BE2C (cell line): ENCODE data around the gene TNN.

Source experiments
- DNase-seq: peaks from one replicate; pipeline ENCODE4 v3.0.0-alpha.2; 2020
- H3K27me3 ChIP-seq: fragments of 250-450 bp; sonication (Bioruptor Pico); 2 replicates; pipeline ENCODE4 v1.5.1; 2020; ENCODE audit warnings: mild to moderate bottlenecking
- H3K36me3 ChIP-seq: fragments of 250-450 bp; sonication (Bioruptor Pico); 2 replicates; pipeline ENCODE4 v1.5.1; 2020; ENCODE audit warnings: mild to moderate bottlenecking
- H3K4me1 ChIP-seq: fragments of 250-450 bp; sonication (Bioruptor Pico); 2 replicates; pipeline ENCODE4 v1.5.1; 2020
- H3K4me3 ChIP-seq: 2 replicates; pipeline ENCODE4 v1.5.1; 2011; ENCODE audit warnings: low read depth, low read length
- H3K9me3 ChIP-seq: fragments of 250-450 bp; sonication (Bioruptor Pico); 2 replicates; pipeline ENCODE4 v1.5.1; 2020
- CTCF ChIP-seq: IDR thresholded peaks from 2 replicates; pipeline ENCODE4 v1.5.1; 2012; ENCODE audit warnings: mild to moderate bottlenecking, low read depth, low read length

Gene TNN

GRCh38 chr1:175034775-175035174, 32.9 kb upstream of the TNN start:
- no peaks in the 10 kb centered on the region for H3K27me3 ChIP-seq
- H3K4me3 ChIP-seq, result no peak overlapping the region
- DNase-seq, result no peak
- H3K9me3 ChIP-seq, result no peaks in the 10 kb centered on the region
- H3K4me1 ChIP-seq, result no peaks in the 10 kb centered on the region
- H3K36me3 ChIP-seq, result no peaks in the 10 kb centered on the region
- TF ChIP-seq CTCF, result no peak

DNA sequence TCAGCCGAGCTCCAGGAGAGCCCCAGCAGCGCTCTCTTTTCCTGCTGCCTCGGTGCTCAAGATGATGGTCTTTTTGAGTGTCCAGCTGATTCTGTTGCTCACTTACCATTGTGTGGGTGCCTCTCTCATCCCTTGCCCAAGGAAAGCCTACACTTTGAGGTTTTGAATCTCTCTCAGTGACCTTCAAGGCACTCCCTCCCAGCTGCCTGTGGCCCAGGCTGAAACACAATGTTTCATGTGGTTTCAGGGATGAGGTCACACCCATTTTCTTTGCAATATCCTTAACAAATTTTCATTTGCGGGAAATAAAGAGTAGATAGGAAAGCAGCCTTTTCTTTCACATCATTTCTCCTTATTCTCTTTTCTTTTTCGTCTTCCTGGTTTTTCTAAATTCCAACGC, 31.8 kb upstream of the TNN start:
- no peak for TF ChIP-seq CTCF
- H3K36me3 ChIP-seq, result no peaks in the 10 kb centered on the region

DNA sequence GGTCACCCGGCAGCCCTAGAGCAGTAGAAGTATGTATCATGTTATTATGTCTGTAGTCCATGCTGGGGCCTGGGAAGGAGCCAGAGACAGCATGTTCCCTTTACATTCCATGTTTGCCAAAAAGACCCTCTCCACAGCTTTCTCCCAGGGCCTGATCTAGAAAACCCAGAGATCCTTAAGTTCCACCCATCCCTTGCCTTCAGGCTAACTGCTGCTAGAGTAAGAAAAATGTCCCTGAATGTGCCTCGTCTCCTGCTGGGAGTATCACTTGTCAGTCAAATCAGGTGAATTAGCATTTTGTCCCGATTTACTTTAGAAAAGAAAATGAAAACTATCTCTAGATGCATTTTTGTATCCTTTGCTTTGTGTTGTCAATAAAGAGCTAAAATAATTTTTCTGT, 31.2 kb upstream of the TNN start:
- no peak for DNase-seq
- Histone ChIP-seq H3K27me3 (no peaks in the 10 kb centered on the region), H3K9me3 (no peaks in the 10 kb centered on the region), H3K4me3 (no peak overlapping the region), H3K36me3 (no peaks in the 10 kb centered on the region), H3K4me1 (no peaks in the 10 kb centered on the region)
- no peak for TF ChIP-seq CTCF

More for the DNA sequence above, 31.8 kb upstream of the TNN start:
- Histone ChIP-seq H3K9me3 (no peaks in the 10 kb centered on the region), H3K4me3 (no peak overlapping the region), H3K27me3 (no peaks in the 10 kb centered on the region), H3K4me1 (no peaks in the 10 kb centered on the region)
- DNase-seq, result no peak

DNA sequence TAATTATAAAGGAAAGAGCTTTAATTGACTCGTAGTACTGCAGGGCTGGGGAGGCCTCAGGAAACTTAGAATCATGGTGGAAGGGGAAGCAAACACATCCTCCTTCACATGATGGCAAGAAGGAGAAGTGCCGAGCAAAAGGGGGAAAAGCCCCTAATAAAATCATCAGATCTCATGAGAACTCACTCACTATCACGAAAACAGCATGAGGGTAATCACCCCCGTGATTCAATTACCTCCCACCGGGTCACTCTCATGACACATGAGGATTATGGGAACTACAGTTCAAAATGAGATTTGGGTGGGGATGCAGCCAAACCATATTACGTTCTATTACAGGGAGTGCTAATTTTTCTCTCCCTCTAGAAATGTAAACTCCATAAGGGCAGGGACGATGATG, 30.2 kb upstream of the TNN start:
- DNase-seq, result no peak
- no peak overlapping the region for H3K4me3 ChIP-seq
- H3K9me3 ChIP-seq, result no peaks in the 10 kb centered on the region
- H3K4me1 ChIP-seq, result no peaks in the 10 kb centered on the region
- no peak for TF ChIP-seq CTCF
- H3K27me3 ChIP-seq, result no peaks in the 10 kb centered on the region
- no peaks in the 10 kb centered on the region for H3K36me3 ChIP-seq

DNA sequence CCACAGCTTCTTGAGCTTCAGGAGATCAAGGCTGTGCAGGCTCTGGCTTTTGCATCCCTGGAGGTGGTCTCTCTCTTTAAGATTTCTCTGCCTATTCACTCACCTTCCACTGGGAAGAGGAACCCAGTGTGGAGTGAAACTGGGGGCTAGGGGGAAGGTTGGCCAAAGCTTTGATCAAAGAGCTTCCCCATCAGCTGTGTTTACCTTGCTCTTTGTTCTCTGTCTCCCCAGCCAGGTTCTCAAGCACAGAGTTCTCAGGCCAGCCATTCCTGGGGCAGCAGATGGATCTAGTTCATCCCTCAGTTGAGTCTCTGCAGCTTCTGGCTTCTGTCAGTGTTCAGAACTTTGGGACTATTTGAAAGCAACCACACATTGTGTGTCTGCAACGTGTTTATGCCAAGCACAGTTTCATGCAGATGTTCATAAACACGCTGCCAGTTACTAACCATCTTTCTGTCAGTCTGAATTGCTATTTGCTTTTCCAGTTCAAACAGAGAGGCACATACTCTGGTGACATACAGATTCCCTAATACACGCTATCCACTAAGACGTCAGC, 27.2 kb upstream of the TNN start:
- DNase-seq, result no peak
- Histone ChIP-seq H3K9me3 (no peaks in the 10 kb centered on the region), H3K27me3 (no peaks in the 10 kb centered on the region), H3K36me3 (no peaks in the 10 kb centered on the region), H3K4me1 (no peaks in the 10 kb centered on the region), H3K4me3 (no peak overlapping the region)
- no peak for TF ChIP-seq CTCF

DNA sequence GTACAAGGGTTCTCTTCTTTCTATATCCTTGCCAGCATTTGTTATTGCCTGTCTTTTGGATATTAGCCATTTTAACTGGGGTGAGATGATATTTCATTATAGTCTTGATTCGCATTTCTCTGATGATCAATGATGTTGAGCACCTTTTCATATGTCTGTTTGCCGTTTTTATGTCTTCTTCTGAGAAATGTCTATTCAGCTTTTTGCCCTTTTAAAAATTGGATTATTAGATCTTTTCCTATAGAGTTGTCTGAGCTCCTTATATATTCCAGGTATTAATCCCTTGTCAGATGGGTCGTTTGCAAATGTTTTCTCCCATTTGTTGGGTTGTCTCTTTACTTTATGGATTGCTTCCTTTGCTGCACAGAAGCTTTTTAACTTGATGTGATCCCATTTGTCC, 25.0 kb upstream of the TNN start:
- Histone ChIP-seq H3K36me3 (no peaks in the 10 kb centered on the region), H3K9me3 (no peaks in the 10 kb centered on the region), H3K4me3 (no peak overlapping the region), H3K27me3 (no peaks in the 10 kb centered on the region), H3K4me1 (no peaks in the 10 kb centered on the region)
- no peak for TF ChIP-seq CTCF
- no peak for DNase-seq
